VCaP (cell line): Measurements from ENCODE around the gene SBNO2.

Experiments used
- H3K27ac ChIP-seq: fragments of 450-650 bp; 2 replicates; pipeline ENCODE4 v1.5.1; 2017
- TF ChIP-seq, protein P1 (sequence below): fragments of 450-650 bp; conservative IDR thresholded peaks from 2 replicates; pipeline ENCODE4 v1.5.1; 2017; ENCODE audit warnings: mild to moderate bottlenecking, moderate library complexity

The SBNO2 gene, protein sequence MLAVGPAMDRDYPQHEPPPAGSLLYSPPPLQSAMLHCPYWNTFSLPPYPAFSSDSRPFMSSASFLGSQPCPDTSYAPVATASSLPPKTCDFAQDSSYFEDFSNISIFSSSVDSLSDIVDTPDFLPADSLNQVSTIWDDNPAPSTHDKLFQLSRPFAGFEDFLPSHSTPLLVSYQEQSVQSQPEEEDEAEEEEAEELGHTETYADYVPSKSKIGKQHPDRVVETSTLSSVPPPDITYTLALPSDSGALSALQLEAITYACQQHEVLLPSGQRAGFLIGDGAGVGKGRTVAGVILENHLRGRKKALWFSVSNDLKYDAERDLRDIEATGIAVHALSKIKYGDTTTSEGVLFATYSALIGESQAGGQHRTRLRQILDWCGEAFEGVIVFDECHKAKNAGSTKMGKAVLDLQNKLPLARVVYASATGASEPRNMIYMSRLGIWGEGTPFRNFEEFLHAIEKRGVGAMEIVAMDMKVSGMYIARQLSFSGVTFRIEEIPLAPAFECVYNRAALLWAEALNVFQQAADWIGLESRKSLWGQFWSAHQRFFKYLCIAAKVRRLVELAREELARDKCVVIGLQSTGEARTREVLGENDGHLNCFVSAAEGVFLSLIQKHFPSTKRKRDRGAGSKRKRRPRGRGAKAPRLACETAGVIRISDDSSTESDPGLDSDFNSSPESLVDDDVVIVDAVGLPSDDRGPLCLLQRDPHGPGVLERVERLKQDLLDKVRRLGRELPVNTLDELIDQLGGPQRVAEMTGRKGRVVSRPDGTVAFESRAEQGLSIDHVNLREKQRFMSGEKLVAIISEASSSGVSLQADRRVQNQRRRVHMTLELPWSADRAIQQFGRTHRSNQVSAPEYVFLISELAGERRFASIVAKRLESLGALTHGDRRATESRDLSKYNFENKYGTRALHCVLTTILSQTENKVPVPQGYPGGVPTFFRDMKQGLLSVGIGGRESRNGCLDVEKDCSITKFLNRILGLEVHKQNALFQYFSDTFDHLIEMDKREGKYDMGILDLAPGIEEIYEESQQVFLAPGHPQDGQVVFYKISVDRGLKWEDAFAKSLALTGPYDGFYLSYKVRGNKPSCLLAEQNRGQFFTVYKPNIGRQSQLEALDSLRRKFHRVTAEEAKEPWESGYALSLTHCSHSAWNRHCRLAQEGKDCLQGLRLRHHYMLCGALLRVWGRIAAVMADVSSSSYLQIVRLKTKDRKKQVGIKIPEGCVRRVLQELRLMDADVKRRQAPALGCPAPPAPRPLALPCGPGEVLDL (N-terminal part only)

DNA sequence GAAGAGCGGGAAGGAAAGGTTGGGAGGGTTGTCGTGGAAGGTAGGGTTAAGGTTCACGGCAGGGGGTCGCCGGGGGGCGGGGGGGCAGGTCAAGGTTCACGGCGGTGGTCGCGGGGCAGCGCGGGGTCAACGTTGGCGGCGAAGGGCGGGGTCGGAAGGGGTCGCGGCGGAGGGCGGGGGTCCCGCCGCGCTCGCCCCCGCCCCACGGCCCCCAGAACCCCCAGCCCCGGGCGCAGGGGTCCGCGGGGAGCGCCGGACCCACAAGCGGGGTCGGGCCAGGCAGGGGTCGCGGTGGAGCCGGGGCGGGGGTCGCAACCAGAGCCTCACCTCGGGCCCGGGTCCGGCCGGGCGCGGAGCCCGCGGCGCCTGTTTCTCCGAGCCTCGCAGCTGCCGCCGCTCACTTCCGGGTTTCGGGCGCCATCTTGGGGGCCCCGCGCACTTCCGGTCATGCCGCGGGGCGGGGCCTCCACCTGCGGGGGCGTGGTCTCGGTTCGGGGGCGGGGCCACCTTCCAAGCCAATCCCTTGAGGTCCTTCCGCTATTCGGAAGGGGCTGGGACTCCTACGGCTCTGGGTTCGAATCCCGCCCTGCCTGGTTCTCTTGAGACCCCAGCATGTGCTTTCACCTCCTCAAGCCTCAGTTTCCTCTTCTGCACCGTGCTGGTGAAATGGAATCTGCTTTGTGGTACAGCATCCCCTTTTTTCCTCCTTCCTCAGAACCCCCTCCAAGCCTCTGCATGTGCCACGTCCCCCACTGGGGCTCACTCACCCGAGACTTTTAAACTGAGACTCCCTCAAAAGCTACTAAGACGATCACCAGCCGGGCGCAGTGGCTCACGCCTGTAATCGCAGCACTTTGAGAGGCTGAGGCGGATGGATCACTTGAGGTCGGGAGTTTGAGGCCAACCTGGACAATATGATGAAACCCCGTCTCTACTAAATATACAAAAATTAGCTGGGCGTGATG is at the start of gene SBNO2:
Gene SBNO2 (minus strand): TSS at position 424 of the 965 bp plus-strand sequence. CDS start 19,992 bp downstream, outside the sequence.
- TF ChIP-seq, protein P1, sequence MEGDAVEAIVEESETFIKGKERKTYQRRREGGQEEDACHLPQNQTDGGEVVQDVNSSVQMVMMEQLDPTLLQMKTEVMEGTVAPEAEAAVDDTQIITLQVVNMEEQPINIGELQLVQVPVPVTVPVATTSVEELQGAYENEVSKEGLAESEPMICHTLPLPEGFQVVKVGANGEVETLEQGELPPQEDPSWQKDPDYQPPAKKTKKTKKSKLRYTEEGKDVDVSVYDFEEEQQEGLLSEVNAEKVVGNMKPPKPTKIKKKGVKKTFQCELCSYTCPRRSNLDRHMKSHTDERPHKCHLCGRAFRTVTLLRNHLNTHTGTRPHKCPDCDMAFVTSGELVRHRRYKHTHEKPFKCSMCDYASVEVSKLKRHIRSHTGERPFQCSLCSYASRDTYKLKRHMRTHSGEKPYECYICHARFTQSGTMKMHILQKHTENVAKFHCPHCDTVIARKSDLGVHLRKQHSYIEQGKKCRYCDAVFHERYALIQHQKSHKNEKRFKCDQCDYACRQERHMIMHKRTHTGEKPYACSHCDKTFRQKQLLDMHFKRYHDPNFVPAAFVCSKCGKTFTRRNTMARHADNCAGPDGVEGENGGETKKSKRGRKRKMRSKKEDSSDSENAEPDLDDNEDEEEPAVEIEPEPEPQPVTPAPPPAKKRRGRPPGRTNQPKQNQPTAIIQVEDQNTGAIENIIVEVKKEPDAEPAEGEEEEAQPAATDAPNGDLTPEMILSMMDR, result no peak
- peak within 1 kb of the TSS; percentile 81 for H3K27ac ChIP-seq

DNA sequence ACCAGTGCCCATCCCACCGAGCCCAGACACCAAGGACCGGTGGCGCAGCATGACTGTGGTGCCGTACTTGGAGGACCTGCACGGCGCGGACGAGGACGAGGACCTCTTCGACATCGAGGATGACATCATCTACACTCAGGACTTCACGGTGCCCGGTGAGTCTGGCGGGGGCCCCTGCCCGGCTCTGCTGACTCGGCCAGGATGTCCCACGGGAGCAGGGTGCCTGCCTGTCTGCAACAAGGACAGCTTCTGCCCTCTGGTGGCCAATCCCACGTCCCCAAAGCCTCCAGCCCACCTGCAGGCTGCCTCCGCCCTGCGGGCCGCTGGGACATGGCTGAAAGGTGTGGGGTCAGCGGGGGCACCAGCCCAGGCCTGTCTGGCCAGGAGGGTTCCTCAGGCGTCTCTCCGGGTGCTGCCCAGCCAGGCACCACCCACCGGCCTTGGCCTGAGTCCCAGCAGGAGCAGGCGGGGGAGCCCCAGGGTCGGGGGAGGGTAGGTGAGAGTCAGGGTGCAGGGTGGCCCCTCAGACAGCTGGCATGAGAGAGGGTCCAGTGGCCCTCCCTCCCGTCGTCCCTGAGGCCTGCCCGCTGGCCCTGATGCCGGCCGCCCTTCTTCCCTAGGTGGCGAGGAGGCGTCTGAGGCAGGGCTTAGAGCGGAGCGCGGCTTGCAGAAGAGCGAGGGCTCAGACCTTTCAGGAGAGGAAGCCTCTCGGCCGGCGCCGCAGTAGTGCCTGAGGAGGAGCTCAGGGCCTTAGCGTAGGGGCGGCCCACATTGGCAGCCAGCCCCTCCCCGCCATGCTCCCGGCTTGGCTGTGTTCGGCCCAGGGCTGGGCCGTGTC is 49.2 kb upstream of the SBNO2 start:
- TF ChIP-seq, protein P1, result peak; percentile 78
- H3K27ac ChIP-seq, result no peak overlapping the region

DNA sequence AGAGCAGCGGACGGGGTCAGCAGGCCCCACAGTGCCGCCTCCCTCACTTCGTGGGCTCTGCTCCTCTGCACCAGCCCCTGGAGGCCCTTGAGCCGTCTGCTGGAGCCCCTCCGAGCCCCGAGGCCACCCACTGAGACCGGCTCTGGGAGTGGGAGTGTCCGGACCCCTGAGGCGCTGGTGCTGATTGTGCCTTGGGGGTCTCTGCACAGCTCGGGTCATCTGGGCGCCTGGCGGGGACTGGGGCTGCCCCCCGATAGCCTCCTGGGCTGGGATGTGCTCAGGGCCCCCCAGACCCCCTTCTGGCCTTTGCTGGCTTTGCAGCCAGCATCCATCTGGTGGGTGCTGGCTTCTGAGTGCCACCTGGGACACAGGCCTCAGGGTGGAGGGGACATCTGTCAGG is 48.3 kb upstream of the SBNO2 start:
- TF ChIP-seq, protein P1, result no peak
- H3K27ac ChIP-seq, result no peak overlapping the region

DNA sequence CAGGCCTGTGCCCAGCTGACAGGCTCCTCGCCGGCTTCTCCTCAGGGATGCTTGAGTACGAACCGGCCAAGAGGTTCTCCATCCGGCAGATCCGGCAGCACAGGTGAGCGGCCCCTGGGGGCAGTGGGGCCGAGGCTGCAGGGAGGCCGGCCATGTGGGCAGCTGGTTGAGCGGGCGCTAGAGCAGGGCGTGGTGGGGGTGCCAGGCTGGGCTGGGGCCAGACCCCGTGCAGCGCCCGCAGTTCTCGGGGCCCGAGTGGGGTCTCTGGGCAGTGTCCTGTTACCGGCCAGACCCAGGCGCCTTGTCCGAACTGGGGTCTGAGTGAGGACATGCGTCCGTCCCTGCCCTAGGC is 47.8 kb upstream of the SBNO2 start:
- H3K27ac ChIP-seq, result 0 out of 2 replicates have a peak overlapping the region, but pooled peaks have one; percentile 2
- TF ChIP-seq, protein P1, result no peak

DNA sequence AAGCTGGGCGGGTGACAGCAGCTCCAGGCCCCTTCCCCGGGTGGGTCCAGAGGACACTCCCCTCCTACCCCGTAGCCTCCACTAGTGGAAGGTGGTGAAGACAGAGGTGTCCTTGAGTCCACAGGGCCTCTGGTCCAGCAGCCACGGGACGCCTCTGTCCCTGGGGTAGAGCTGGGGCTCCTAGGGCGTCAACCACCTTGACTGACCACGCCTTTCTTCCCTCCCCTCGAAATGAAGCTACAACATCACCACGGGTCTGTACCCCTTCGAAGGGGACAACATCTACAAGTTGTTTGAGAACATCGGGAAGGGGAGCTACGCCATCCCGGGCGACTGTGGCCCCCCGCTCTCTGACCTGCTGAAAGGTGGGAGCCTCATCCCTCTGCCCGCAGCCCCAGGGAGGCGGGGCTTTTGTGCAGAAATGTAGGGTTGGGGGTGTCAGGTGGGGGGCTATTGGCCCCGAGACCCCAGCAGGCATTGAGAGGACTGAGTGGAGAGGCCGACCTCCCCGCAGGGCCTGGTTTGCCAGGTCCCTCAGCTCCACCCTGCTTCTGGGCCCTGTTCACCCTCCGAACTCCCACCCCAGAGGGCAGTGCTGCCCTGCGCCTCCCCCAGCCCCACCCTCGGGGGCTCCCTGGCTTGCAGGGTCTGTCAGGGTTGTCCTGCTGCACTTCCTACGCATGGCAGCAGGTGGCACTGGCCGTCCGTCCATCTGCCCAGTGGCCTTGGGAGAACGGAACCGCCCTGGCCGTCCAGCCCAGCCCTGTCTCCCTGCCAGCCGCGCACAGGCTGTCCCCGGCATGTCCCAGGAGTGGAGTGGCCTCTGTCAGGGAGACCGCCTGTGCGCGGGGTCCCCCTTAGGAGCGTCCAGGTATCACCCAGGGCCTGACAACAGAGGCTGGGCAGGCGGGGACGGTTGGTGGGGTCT is 47.2 kb upstream of the SBNO2 start:
- TF ChIP-seq, protein P1, result peak; percentile 77
- H3K27ac ChIP-seq, result 0 out of 2 replicates have a peak overlapping the region, but pooled peaks have one; percentile 2
